GM10847 (cell line): Measurements from ENCODE around the gene EDDM13.

Experiments
- POLR2A ChIP-seq: IDR thresholded peaks from 2 replicates; pipeline ENCODE4 v1.6.1; 2011; ENCODE audit not compliant: insufficient read length; ENCODE audit errors: extremely low read depth

The EDDM13 gene

DNA sequence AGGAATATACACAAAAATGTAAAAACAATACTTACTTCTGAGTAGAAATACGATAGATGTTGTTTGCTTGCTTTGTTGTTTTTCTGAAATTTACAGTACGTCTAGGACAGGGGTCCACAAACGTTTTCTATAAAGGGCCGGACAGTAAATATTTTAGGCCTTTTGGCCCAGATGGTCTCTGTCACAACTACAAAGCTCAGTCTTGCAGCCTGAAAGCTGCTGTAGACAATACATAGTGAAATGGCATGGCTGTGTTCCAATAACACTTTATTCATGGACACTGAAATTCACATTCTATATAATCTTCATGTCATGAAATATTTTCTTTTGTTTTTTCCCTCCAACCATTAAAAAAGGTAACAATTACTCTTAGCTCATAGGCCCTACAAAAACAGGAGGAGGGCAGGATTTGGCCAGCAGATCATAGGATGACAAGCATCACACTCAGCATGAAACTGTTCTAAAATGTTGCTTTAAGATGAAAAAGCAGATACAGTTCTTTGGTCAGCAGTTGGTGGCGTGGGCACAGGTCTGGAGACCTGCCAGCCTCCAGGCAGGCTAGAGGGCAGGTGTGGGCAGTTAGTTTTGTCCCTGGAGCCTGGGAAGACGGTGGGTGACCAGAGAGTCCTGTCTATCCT, at the start of gene EDDM13:
EDDM13 (plus strand) TSS at position 588 of the 638 bp plus-strand sequence. CDS start 87 bp downstream, outside the sequence.
- TF ChIP-seq POLR2A = no peak

DNA sequence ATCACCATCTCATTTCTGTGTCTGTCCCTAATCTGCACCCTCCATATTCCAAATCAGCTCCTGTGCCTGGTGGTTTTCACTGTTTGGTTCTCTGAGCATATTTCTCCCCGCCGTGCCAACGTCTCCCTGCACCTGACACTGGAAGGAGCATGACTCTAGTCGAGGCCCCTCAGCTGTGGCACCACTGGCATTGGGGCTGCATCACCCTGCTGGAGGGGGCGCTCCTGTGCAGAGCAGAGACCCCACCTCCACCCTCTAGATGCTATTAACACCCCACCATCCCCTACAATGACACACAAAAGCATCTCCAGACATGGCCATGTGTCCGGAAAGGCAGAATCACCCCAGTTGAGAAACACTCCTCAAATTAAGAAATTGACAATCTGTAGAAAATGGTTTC, 49.6 kb upstream of the EDDM13 start:
- TF ChIP-seq POLR2A = no peak

GRCh38 chr19:56223481-56223880, 49.1 kb upstream of the EDDM13 start:
- TF ChIP-seq POLR2A = no peak

DNA sequence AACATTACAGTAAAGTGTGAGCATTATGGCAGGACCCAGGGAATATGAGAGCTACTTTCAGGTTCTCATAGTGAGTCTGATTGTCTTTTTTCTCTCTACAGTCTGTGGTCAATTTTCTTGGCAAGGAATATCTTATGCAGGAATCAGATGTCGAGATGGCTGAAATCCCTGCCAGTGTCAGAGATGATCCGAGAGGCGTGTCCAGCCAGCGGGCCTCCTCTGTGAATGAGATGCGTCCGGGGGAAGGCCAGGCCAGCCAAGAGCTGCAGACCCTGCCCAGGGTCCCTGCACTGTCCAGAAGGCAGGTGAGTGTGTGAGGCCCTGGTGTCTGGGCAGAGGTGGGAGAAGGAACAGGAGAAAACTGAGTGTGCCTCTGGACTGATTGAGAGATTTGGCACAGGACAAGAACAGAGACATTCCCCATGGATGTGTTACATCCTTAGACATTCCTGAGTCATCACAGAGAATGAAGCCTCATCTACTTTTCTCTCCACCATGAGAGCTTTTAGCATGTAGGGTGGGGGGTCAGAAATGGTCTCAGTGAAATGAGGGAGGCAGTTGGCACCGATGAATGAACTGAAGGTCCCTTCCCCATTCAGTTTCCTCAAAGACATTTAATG, 27.3 kb upstream of the EDDM13 start:
- no peak for TF ChIP-seq POLR2A

GRCh38 chr19:56252699-56253422, 19.7 kb upstream of the EDDM13 start:
- TF ChIP-seq POLR2A = no peak

DNA sequence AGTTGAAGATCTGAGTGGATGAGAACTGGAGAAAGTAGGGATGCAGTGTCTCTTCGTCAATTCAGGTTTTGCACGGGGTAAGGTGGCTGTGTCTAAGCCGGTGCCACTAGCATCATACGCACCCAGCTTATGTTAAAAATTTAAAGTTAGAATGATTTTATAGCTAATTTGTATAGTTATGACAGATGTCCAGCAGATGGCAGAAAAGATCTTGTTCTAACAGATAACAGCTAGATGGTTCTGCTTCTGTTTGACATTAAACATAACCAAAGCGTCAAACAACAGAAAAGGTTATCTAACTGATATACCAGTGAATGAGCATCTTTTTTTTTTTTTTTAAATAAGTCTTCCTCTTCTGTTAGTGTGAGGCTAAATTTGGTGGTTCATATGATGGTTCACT, 18.8 kb upstream of the EDDM13 start:
- TF ChIP-seq POLR2A = no peak

DNA sequence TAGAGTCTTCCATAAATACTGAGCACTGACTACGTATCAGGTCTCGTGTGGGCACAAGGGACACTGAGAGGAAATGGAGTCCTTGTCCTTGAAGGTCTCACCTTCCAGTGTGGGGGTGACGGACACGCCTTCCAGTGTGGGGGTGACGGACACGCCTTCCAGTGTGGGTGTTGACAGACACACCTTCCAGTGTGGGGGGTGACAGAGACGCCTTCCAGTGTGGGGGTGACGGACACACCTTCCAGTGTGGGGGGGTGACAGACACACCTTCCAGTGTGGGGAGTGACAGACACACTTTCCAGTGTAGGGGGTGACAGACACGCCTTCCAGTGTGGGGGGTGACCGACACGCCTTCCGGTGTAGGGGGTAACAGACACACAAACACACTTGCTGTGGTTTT, 14.3 kb upstream of the EDDM13 start:
- no peak for TF ChIP-seq POLR2A

DNA sequence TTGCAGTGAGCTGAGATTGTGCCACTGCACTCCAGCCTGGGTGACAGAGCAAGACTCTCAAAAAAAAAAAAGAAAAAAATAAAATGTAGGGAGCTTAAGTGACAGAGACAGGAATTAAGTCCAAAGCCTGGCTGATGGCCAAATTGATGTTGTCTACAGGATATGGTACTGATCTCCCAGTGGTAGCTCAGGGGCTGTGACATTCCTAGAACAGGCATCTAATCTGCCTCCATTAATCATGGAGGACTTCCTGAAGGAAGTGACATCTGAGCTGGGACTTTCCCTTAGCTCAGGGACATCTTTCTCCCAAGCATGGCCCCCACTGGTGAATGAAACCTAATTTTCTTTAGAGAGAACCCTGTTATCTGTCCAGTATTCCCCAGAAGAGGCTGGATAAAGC, 11.4 kb upstream of the EDDM13 start:
- TF ChIP-seq POLR2A = no peak

GRCh38 chr19:56263319-56263718, 9.2 kb upstream of the EDDM13 start:
- TF ChIP-seq POLR2A = no peak

- no peak for TF ChIP-seq POLR2A
These were observed 6.5 kb upstream of the EDDM13 start for GRCh38 chr19:56266051-56266450.

GRCh38 chr19:56269348-56269747, 3.2 kb upstream of the EDDM13 start:
- TF ChIP-seq POLR2A = no peak

- no peak for TF ChIP-seq POLR2A
These were observed 1.9 kb upstream of the EDDM13 start for GRCh38 chr19:56270676-56271075.

DNA sequence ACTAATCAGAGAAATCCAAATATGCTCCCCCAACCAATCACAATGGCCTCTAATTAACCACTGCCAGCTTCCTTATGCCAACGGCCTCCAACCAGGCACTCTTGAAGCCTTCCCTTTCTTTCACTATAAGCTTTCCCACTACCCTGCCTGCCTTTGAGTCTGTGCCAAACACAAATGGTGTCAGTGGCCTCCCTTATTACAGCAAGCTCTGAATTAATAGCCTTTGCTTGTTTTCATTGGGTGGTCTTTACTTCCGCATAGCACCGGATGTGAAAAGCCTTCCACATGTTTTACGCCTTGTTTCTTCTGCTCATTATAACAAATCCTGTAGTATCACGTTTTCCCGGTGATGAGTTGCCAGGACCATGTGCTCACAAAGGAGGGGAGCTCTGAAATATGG, 1.4 kb upstream of the EDDM13 start:
- no peak for TF ChIP-seq POLR2A

GRCh38 chr19:56273563-56274117, 1.1 kb downstream of the EDDM13 start:
- TF ChIP-seq POLR2A = no peak

- TF ChIP-seq POLR2A = no peak
These were observed 10.3 kb downstream of the EDDM13 start for GRCh38 chr19:56282809-56283208.

- no peak for TF ChIP-seq POLR2A
These were observed 12.2 kb downstream of the EDDM13 start for GRCh38 chr19:56284746-56285145.
